Suppressor macrophage (primary cell): ENCODE results near the gene RRAD.
"Not testable (repeated sequence)": the region's sequence is repeated elsewhere in the genome, so short reads cannot be mapped to it uniquely, and the experiment has no call there.

Source experiments
- DNase-seq, 4 experiments: peaks; one replicate each; pipeline ENCODE4 v3.0.0-alpha.2; 2020 to 2022

The RRAD gene

DNA sequence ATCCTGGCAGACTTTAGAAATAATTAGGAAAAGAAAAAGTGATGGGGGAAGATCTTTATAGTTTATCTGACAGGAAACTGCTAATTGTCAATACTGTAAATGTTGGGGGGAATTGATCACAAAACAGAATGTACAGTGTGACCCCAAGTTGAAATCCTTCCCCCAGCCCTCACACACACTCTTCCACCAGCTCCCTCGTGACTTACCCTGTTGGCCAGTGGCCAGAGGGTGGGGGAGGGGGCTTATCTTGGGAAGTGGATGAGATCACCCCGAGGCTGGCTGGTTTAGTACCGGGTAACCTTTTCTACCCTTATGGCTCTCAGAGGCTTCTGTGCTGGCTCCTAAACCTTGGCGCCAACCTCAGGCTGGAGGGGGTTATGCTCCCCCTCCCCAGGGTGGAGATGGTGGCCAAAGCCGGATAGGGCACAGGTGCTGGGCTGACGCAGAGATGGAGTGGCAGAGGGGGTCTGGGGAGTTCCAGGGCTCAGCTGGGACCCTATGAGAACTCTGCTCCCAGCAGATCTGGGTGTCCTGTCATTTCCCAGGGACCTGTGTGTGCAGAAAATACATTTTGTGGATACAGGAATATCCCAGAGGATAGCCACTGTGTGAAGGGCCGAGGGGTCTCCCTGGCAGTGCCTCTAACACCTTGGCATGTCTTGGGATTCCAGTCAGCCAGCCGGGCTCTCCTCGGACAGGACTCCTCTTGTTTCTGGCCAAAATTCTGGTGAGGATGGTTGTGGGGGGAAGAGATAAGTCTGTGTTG is 25.2 kb downstream of the RRAD start:
- peak; percentile 60 to 72 (median 68) for DNase-seq

DNA sequence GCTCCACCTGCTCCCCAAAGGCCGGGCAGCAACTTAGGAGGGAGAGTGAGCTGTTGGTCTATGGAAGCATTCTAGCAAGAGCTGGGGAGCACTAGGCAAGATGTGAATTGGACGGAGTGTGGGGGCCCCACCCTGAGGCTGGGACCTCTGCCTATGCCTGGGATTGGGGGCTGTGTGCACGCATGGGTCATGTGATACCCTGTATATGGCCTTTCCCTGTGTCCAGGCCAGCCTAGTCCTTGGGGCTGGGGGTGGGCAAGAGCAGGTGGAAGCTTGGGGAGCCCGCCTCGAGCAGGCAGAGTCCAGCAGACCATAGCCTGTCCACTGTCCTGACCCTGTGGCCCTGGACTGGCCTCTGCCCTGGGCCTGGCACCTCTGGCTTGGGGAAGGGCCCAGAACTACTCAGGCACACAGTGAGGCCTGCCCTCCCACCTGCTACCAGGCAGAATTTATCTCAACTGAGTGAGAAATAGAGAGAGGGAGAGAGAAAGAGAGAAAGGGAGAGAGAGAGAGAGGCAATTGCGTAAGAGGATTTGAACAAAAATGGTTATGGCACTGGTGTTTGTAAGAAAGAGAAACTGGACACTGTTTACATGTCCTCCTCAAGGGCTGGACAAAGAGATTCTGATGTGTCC is 25.9 kb downstream of the RRAD start:
- peak in 2 of 4 experiments; percentile 9 to 20 for DNase-seq

DNA sequence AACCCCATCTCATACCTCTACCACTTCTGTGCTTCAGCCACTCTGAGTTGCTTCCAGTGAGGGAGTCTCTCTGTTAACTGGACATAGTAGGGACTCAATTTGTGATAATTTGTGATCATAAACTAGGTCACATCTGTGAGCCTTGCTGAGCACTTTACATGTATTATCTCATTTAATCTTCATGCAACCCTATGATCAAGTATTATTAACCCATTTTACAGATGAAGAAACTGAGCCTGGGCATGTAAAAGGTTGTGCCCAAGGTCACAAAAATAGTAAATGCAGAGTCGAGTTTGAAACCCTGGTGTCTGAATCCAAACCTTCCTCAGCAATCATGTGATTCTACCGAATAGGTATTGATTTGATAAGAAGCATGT is 26.4 kb downstream of the RRAD start:
- no peak for DNase-seq

DNA sequence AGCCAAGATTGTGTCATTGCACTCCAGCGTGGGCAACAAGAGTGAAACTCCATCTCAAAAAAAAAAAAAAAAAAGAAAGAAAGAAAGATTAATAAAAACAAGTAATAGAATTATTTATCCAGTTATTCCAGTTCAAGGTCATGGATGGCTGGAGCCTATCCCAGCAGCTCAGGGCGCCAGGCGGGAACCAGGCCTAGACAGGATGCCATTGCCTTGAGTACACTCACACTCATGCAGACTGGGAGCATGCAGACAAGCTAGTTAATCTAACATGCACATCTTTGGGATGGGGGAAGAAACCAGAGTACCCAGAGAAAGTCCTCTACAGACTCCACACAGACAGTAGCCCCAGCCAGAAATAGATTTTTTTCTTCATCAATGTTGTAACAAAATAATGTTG is 27.1 kb downstream of the RRAD start:
- DNase-seq = no peak

DNA sequence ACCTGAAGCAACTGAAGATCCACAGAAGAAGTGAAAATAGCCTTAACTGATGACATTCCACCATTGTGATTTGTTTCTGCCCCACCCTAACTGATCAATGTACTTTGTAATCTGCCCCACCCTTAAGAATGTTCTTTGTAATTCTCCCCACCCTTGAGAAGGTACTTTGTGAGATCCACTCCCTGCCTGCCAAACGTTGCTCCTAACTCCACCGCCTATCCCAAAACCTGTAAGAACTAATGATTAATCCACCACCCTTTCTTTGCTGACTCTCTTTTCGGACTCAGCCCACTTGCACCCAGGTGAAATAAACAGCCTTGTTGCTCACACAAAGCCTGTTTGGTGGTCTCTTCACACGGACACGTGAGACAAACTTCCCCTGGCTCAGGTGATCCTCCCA is 28.7 kb downstream of the RRAD start:
- DNase-seq = not testable (repeated sequence)

DNA sequence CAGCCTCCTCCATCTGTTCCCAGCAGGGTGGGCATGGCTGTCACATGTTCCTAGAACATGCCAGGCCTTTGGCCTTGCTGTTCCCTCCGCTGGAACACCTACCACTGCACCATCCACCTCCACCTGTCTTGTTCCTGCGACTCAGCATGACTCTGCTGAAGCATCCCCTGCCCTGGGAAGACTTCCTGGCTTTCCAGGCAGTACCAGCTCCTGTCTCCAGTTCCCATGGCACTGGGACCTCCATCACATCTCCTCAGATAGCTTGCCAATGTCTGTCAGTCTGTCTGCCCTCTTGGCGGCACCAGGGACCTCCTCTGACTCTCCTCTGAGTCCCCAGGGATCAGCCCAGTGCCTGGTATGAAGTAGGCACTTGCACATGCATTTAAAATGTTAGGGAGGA is 29.3 kb downstream of the RRAD start:
- DNase-seq = no peak

DNA sequence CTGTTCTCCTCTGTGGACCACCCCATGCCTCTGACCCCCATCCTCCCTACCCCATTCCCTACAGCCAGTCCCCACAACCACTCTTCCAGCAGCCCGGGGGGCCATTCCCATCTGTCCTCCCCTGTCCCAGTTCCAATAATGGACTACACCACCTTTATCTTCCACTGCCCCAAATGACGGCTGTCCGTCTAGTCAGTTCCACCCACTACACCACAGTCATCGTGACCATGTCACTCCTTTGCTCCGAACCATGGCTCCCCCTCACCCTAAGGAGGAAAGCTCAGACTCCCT is 29.7 kb downstream of the RRAD start:
- no peak for DNase-seq

DNA sequence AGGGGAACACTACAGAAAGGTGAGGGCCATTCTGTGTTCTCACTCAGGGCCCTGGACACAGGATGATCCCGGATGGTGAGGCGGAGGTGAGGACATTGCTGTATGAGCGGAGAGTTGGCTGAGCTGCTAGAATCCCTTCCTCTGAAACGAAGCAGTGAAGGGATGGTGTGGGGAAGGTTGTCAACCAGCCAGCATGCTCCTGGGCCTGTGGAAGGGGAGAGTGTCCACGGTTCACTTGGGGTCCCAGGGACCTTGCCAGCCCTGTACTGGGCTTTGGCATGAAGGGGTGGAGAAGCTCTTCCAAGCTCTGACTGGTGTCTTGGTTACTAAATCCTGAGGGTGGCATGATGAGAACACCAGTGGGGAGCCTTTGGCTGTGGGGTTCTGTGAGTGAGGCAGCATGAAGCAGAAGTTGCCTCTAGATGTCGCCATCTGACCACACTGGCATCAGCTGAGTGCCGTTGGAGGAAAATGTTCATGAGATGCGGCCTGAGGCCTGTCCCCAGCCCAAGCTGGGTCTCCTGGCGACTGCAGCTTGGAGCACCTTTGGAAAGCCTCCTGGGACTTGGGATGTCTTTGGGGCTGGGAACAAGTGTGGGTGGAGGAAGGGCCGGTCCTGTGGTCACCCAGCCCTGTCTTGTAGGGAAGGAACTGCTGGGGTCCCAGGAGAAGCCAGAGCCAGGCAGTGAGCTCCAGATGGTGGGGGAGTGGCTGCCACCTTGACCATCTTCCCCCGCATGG is 30.2 kb downstream of the RRAD start:
- DNase-seq = peak; percentile 82 to 88 (median 85)

DNA sequence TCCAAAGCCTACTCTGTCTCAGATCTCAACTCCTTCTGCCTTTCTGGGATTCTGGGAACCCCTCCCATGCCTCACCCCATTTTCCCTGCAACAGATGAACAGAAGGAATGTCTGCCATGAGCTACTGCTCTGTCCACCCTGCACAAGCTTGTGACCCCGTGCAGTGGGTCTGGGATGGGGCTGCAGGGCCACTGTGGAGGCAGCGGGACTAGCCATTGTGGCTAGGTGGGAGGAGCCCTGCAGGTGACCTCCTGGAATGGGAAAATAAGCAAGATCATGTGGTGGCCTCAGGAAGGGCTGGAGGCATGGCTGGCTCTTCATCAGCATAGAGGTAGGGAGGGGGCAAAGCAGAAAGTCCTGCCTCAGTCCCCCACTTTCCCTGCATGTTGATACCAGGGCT is 31.3 kb downstream of the RRAD start:
- DNase-seq = no peak

DNA sequence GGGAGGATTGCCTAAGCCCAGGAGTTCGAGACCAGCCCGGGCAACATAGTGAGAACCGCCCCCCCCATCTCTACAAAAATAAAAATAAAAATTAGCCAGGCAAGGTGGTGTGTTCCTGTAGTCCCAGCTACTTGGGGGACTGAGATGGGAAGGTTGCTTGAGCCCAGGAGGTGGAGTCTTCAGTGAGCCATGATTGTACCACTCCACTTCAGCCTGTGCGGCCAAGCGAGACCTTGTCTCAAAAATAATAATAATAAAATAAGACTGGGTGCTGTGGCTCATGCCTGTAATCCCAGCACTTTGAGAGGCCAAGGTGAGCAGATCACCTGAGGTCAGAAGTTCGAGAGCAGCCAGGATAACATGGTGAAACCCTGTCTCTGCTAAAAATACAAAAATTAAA is 33.5 kb downstream of the RRAD start:
- no peak for DNase-seq

DNA sequence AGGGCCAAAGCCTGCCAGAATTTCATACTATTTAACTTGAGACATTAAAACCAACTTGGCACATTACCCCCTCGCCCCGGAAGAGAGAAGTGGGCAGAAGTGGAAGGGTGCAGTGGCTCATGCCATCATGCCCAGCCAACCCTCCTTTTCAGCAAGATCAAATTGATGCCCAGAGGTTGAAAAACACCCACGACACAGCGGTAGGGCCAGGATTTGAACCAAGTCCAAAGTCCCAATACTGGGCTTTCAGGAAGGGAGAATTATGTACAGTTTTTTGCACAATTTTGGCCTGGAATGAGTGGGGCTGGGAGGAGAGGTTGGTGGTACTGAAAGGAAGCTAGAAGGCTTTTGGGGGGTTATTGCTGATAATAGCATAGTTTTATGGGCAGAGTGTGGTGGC is 34.0 kb downstream of the RRAD start:
- no peak for DNase-seq

DNA sequence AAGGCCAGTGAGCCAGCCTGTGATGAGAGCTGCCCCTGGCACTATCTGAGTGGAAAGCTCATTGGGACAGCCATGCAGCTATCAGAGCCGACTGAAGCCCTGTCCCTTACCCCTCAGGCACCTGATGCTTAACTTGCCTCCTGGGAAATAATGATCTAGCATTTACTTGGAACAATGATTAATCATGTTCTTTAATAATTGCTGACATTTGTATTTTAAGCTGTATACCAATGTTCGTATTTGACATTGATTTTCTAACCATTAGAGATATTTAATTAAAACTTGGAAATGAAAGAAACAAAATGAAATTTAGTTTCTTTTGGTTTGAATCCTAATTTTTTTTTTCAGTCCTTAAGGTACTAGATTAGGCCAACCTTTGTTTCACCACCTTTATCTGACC is 34.5 kb downstream of the RRAD start:
- DNase-seq = no peak

DNA sequence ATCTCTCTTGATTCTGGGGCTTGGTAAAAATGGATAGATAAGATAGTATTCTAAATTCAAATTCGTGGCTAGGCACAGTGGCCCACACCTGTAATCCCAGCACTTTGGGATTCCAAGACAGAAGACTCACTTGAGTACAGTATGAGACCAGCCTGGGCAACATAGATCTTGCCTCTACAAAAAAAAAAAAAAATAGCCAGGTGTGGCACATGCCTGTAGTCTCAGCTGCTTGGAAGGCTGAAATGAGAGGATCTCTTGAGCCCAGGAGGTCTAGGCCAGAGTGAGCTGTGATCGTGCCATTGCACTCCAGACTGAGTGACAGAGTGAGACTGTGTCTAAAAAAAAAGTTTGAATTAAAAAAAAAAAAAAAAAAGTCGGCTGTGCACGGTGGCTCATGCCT is 35.7 kb downstream of the RRAD start:
- no peak for DNase-seq

DNA sequence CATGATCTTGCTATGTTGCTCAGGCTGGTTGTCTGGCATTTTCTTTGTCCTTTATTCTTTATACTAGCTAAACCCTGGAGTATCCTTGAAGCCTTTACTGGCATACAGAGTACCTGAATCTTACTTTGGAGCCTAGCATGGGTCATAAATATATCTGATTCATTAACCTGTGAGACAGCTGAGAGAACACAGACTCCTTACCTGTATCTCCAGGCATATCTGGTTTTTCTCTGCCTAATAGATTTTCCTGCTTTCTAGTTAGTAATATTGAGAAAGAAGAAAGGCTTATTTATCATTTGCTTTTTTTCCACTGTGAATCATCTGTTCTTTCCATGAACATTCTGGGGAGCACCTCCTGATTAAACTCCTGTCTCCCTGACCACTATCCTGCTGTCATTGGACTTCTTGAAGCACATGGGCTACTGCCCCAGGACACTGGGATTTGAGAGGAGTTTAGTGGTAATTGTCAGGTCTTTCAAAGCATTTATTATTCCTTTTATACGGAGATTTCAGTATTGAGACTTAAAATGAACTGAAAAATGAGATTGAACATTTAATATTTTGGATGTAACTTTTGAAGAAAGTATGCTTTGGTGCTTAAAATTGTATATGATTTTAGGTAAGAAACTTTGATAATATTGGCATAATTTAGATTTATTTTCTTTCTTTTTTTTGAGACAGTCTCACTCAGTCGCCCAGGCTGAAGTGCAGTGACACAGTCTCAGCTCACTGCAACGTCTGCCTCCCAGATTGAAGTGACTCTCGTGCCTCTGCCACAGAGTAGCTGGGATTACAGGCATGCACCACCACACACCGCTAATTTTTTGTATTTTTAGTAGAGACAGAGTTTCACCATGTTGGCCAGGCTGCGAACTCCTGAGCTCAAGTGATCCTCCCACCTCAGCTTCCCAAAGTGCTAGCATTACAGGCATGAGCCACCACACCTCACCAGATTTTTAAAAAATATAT is 36.4 kb downstream of the RRAD start:
- no peak for DNase-seq

DNA sequence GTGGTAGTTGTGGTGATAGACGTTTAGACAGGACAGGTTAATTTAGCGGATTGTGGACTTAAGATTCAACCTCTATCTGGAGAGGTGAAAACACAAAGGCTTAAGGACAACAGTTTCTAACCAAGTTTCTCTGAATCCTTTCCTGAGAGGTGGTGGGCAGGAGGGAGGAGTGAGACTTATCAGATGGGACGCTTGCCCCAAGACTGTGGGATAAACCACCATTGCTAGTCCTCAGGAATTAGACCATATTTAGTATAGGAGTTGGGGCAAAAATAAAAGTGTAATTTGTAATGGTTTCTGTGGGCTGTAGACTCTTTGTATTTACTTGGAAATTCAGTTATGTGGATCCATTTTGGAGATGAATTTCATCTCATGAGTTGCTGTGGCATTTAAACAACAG is 38.4 kb downstream of the RRAD start:
- no peak for DNase-seq

DNA sequence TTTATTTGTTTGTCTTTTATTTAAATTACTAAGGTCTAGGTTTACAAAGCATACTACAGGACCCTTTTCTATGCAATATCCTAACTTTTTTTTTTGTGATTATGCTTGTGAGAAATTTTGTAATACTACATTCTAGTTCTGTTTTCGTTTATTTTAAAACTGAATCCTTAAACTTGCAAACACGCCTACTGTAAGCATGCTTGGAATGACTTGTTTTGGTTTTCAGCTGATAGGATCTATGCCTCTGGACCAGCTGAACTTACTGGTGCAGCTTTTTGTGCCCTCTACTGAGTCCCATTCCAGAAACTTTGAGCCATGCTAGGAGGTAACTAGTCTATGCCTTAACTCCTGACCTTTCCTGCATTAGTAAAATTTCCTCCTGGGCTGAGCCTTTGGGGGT is 39.0 kb downstream of the RRAD start:
- DNase-seq = no peak

DNA sequence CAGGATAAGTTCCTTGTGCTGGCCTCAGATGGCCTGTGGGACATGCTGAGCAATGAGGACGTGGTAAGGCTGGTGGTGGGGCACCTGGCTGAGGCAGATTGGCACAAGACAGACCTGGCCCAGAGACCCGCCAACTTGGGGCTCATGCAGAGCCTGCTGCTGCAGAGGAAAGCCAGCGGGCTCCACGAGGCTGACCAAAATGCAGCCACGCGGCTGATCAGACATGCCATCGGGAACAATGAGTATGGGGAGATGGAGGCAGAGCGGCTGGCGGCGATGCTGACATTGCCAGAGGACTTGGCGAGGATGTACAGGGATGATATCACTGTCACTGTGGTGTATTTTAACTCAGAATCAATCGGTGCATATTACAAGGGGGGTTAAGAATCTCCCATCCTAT is 39.8 kb downstream of the RRAD start:
- no peak for DNase-seq

DNA sequence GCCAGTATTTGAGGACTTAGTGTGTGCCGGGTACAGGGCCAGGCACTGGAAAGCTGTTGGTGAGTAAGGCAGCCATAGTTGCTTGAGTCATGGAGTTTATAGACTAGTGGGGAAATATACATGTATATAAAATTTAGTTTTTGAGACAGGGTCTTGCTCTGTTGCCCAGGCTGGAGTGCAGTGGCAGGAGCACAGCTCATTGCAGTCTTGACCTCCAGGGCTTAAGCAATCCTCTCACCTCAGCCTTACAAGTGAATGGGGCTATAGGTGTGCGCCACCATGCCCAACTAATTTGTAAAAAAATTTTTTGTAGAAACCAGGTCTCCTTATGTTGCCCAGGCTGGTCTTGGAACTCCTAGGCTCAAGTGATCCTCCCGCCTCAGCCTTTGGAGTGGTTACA is 42.6 kb downstream of the RRAD start:
- DNase-seq = no peak

DNA sequence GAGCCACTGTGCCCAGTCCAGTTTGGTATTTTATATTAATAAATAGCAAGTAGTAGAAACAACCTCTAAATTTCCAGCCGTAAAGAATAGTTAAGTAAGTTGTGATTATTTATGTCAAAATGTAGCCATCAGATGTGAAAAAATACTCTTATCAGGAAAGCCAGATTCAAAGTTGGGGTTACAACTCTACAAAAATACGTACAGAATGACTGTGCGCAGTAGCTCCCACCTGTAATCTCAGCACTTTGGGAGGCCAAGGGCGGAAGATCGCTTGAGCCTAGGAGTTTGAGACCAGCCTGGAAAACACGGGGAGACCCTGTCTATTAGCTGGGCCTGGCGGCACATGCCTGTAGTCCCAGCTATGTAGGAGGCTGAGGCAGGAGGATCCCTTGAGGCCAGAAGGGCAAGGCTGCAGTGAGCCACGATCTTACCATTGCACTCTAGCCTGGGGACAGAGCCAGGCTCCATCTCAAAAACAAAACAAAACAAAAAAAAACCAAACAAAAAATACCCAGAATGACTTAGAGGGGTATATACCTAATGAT is 43.3 kb downstream of the RRAD start:
- DNase-seq = no peak

DNA sequence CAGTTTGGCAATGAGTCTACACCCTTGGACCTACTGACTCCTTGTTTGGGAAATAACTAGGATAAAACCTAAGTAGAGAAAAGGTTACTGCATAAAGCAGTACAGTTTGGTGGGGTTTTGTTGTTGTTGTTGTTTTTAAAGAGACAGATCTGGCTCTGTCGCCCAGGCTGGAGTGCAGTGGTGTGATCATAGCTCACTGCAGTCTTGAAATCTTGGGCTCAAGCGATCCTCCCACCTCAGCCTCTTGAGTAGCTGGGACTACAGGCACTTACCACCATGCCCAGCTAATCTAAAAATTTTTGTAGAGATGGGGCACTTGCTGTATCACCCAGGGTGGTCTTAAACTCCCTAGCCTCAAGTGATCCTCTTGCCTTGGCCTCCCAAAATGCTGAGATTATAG is 43.8 kb downstream of the RRAD start:
- DNase-seq = no peak

DNA sequence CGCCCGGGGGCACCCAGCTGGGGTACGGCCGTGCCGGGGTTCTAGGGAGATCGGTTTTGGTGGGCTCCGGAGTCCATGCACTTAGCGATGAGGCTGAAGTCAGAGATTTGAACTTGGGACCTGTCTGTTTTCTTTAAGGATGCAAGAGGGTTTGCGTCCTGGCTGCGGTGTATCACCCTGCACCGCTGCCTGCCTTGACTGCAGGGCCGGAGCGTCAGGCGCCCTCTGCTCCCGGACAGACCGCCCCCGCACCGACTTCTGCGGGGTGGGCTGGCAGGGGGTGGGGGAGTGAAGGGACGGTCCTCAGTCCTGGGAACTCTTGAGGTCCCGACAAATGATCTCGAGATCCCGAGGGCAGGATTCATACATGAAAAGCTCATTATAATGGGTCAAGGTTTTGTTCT is 44.3 kb downstream of the RRAD start:
- DNase-seq = peak in 2 of 4 experiments; percentile 35 to 38

DNA sequence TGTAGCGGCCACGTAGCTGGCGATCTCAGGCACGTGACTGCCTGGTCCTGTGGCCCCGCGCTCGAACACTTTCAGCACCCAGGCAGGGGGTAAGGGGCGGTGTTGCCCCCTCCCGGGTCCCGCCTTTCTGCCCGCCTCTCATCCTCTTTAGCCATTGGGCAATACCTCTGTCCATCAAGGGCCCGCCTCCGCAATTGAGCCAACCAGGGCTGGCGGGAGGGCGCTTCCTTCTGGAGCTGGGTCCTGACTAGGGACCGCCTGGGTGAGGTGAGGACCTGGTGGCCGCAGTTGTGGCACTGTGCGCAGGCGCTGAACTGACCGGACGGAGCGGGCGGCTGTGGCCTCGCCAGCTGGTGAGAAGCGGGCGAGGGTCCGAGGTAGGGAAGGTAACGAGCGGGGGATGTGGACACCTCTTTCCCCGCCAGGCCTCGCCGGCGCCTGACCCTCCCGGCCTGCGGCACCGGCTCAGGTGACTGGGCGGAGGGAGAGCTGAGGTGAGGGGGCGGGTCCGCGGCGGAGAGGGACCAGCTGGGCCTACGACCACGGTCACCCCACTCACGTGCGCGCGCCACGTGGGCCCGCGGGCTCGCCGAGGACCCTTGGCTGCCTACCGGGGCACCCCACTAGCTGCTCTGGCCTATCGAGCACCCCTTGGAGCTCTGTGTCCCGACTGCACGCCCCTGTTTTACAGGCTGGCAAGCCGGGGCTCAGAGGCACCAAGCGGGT is 44.9 kb downstream of the RRAD start, which contains the start of gene PDP2:
Gene PDP2, plus strand, starts transcription at position 228 of the 726 bp plus-strand sequence. CDS start 3,770 bp downstream, outside the sequence.
- DNase-seq = peak; percentile 91 to 96 (median 93)
